Thyroid gland (tissue), 4 donors: ENCODE data around the gene CD101.

ENCODE experiments used
- POLR2A ChIP-seq, 2 donors: fragments of 450-650 bp; IDR thresholded peaks; one replicate each; pipeline ENCODE4 v1.6.1; 2017; ENCODE audit warnings: antibody characterized with exemption in 2 of 2, mild to moderate bottlenecking in 2 of 2, moderate library complexity in 1 of 2
- TF ChIP-seq, protein P1 (sequence below), 6 experiments: fragments of 200-600 bp in 3 of 6; fragments of 450-650 bp in 3 of 6; sonication (generic) in 3 of 6; IDR thresholded peaks; one replicate each; pipeline ENCODE4 v1.5.1; 2016 to 2019; ENCODE audit warnings: antibody characterized with exemption in 6 of 6, mild to moderate bottlenecking in 2 of 6, inconsistent platforms in 1 of 6, moderate library complexity in 1 of 6

DNA sequence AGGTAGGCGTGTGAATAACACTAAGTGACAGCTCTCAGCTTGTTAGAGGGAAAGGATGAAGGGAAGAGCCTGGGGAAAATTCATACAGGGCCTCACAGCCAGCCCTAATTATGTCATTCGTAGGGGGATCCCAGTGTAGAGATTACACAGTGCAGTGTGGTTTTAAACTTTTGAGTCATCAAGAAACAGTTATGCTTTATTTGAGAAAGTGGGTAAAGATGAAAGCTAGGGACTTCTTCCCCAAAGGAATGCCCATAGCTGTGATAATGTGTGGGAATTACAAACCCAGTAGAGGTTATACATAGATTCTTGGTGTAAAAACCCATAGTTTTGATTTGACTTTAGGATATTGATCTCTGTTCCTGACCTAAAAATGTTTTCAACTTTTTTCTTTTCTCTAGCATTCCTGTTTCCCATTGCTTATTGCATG, 60.4 kb downstream of the CD101 start:
- TF ChIP-seq, protein P1, sequence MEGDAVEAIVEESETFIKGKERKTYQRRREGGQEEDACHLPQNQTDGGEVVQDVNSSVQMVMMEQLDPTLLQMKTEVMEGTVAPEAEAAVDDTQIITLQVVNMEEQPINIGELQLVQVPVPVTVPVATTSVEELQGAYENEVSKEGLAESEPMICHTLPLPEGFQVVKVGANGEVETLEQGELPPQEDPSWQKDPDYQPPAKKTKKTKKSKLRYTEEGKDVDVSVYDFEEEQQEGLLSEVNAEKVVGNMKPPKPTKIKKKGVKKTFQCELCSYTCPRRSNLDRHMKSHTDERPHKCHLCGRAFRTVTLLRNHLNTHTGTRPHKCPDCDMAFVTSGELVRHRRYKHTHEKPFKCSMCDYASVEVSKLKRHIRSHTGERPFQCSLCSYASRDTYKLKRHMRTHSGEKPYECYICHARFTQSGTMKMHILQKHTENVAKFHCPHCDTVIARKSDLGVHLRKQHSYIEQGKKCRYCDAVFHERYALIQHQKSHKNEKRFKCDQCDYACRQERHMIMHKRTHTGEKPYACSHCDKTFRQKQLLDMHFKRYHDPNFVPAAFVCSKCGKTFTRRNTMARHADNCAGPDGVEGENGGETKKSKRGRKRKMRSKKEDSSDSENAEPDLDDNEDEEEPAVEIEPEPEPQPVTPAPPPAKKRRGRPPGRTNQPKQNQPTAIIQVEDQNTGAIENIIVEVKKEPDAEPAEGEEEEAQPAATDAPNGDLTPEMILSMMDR (IDR thresholded peaks at IDR 0.05), result no peak
- TF ChIP-seq POLR2A (IDR thresholded peaks at IDR 0.05), result no peak
